ENCODE data around the gene PAK6. TPM values are rescaled to one million over a fixed set of nuclear protein-coding genes. Genes with fewer than 3 reads are reported as not detected.

The PAK6 gene
- polyA plus RNA-seq, 2 of the 4 experiments (the other 2 are of a cell fraction): 0.10 to 0.16 TPM

- Histone ChIP-seq H3K27ac (no peak overlapping the region), H3K4me1 (peaks cover 6% of the 10 kb centered on the region; the same call in 1 of the 3 replicates), H3K9me3 (no peaks in the 10 kb centered on the region), H3K4me2 (no peak overlapping the region), H3K4me3 (no peak overlapping the region)
- FAIRE-seq (no peak), DNase-seq (ENCODE audit: low read depth in 1 of 2, low spot score in 1 of 2) (no peak), ATAC-seq (no peak)
- 73% methylated on average over 10 of the region's 10 CpGs for WGBS (ENCODE audit: missing lambda C conversion rate)
- ChIA-PET CTCF (interaction anchor here (1.3 to 18.2 kb wide), 8 partner anchors 9 to 110 kb away, joined by 4 to 203 read pairs (median 16); partner anchors contain the start of genes ANKRD63 and INAFM2), POLR2A (no interaction called here)
- no peak for TF ChIP-seq PHF8 (IDR thresholded peaks at IDR 0.05; ENCODE audit: borderline replicate concordance, low read depth)
These were observed 73.7 kb downstream of the PAK6 start for GRCh38 chr15:40312370-40313158.

GRCh38 chr15:40313531-40314398, 74.9 kb downstream of the PAK6 start:
- DNase-seq (ENCODE audit: low read depth in 1 of 2, low spot score in 1 of 2): no peak
- ChIA-PET POLR2A (no interaction called here), CTCF (interaction anchor here (0.7 to 18.2 kb wide), 7 partner anchors 8 to 108 kb away, joined by 3 to 203 read pairs (median 5); partner anchors contain the start of genes ANKRD63 and INAFM2)
- WGBS (ENCODE audit: missing lambda C conversion rate): 40% methylated on average over 10 of the region's 10 CpGs
- Histone ChIP-seq H3K27ac (no peak overlapping the region), H3K4me2 (peak overlapping the region; percentile 15; the same call in 1 of the 3 replicates), H3K9me3 (no peaks in the 10 kb centered on the region), H3K4me3 (no peak overlapping the region), H3K4me1 (peaks cover 6% of the 10 kb centered on the region; the same call in 1 of the 3 replicates)
- no peak for ATAC-seq
- no peak for FAIRE-seq
- TF ChIP-seq SREBF2 (IDR thresholded peaks at IDR 0.05): no peak
- TF ChIP-seq RARB (CRISPR knock-in tag; IDR thresholded peaks at IDR 0.05): no peak
- TF ChIP-seq ESRRA (IDR thresholded peaks at IDR 0.05; ENCODE audit: borderline replicate concordance, low read length): no peak
- TF ChIP-seq TFCP2L1 (CRISPR knock-in tag; IDR thresholded peaks at IDR 0.05): no peak
- no peak for TF ChIP-seq EHF (CRISPR knock-in tag; IDR thresholded peaks at IDR 0.05)
- TF ChIP-seq BCL3 (IDR thresholded peaks at IDR 0.05): no peak
- TF ChIP-seq NR3C1 (IDR thresholded peaks at IDR 0.05): no peak
- no peak for TF ChIP-seq ELK1 (IDR thresholded peaks at IDR 0.05; ENCODE audit: low read depth, low read length)

GRCh38 chr15:40314723-40315276, 75.9 kb downstream of the PAK6 start:
- DNase-seq (ENCODE audit: low read depth in 1 of 2, low spot score in 1 of 2) (no peak), FAIRE-seq (no peak), ATAC-seq (no peak)
- H3K4me1 ChIP-seq: peaks cover 6% of the 10 kb centered on the region; the same call in 1 of the 3 replicates
- no peaks in the 10 kb centered on the region for H3K9me3 ChIP-seq
- CTCF ChIA-PET: interaction anchor here (0.8 to 18.2 kb wide), 5 partner anchors 7 to 39 kb away, joined by 3 to 203 read pairs (median 3); partner anchors contain the start of gene INAFM2
- no peak overlapping the region for H3K27ac ChIP-seq
- POLR2A ChIA-PET: no interaction called here
- TF ChIP-seq EHF (CRISPR knock-in tag; IDR thresholded peaks at IDR 0.05) (no peak), POLR2A (IDR thresholded peaks at IDR 0.05; ENCODE audit: low read length) (no peak), MAZ (IDR thresholded peaks at IDR 0.05; ENCODE audit: borderline replicate concordance, low read depth, low read length) (no peak), CHD4 (IDR thresholded peaks at IDR 0.05; ENCODE audit: borderline replicate concordance) (no peak), HES2 (IDR thresholded peaks at IDR 0.05) (no peak), CHD2 (IDR thresholded peaks at IDR 0.05; ENCODE audit: low read length, partially characterized antibody) (no peak), MAFK (IDR thresholded peaks at IDR 0.05; ENCODE audit: partially characterized antibody) (no peak), ZNF302 (CRISPR knock-in tag; IDR thresholded peaks at IDR 0.05) (no peak), BHLHE40 (IDR thresholded peaks at IDR 0.05; ENCODE audit: low read depth, low read length) (no peak), TP53 (CRISPR knock-in tag; IDR thresholded peaks at IDR 0.05) (no peak), RNF2 (IDR thresholded peaks at IDR 0.05; ENCODE audit: borderline replicate concordance, low read depth) (no peak), ELK1 (IDR thresholded peaks at IDR 0.05; ENCODE audit: low read depth, low read length) (no peak), MYC (IDR thresholded peaks at IDR 0.05; ENCODE audit: borderline replicate concordance, low read length) (no peak), KDM5A (IDR thresholded peaks at IDR 0.05) (no peak)
- no peak overlapping the region for H3K4me2 ChIP-seq
- no peak overlapping the region for H3K4me3 ChIP-seq
- 60% methylated on average over 4 of the region's 4 CpGs for WGBS (ENCODE audit: missing lambda C conversion rate)
